ENCODE results near the gene HSBP1L1.

DNA sequence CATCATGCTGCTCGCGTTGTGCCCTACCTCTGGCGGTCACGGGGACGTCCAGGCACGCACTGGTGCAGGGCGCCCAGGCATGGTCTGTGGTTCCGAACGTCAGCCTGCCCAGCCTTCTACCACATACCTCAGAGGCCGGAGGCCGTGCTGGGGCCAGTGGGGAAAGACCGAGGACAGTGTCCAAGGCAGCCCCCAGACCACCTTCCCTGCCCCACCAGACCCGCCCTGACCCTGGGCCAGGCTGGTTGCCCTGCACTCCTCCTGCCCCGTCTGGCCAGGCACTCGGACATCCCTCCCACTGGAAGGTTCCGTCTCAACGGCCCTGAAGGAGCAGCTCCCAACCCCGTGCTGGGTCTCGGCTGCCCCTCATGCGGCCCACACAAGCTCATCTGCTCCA lies 45.8 kb upstream of the HSBP1L1 start:
- TF ChIP-seq POLR2A (IDR thresholded peaks at IDR 0.05; ENCODE audit: low read length) (no peak), CTCF (IDR thresholded peaks at IDR 0.05) (no peak), MAX (IDR thresholded peaks at IDR 0.05) (no peak), RCOR1 (IDR thresholded peaks at IDR 0.05; ENCODE audit: low read depth, low read length) (no peak), MAZ (IDR thresholded peaks at IDR 0.05; ENCODE audit: borderline replicate concordance, low read depth, low read length) (no peak), ELK1 (IDR thresholded peaks at IDR 0.05; ENCODE audit: low read depth, low read length) (no peak), MAFK (IDR thresholded peaks at IDR 0.05; ENCODE audit: partially characterized antibody) (no peak), RAD21 (conservative IDR thresholded peaks at IDR 0.05 in 1 of 2, IDR thresholded peaks at IDR 0.05 in 1 of 2) (no peak), ZFP36 (IDR thresholded peaks at IDR 0.05; ENCODE audit: borderline replicate concordance, partially characterized antibody) (no peak)
- TF ChIP-seq, protein P1, sequence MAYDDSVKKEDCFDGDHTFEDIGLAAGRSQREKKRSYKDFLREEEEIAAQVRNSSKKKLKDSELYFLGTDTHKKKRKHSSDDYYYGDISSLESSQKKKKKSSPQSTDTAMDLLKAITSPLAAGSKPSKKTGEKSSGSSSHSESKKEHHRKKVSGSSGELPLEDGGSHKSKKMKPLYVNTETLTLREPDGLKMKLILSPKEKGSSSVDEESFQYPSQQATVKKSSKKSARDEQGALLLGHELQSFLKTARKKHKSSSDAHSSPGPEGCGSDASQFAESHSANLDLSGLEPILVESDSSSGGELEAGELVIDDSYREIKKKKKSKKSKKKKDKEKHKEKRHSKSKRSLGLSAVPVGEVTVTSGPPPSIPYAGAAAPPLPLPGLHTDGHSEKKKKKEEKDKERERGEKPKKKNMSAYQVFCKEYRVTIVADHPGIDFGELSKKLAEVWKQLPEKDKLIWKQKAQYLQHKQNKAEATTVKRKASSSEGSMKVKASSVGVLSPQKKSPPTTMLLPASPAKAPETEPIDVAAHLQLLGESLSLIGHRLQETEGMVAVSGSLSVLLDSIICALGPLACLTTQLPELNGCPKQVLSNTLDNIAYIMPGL (CRISPR knock-in tag; IDR thresholded peaks at IDR 0.05; ENCODE audit: borderline replicate concordance) = no peak

Measured in A549 (cell line).